K562 (cell line): Measurements from ENCODE around the gene CAPN5.

Experiments used
- CTCF ChIP-seq, 3 experiments: IDR thresholded peaks in 2 of 3; conservative IDR thresholded peaks in 1 of 3; 2 replicates each; pipeline ENCODE4 v1.5.1; 2011 to 2012; ENCODE audit warnings: low read length in 3 of 3, mild to moderate bottlenecking in 3 of 3, control low read depth in 2 of 3, improper control_type of control experiment in 1 of 3, inconsistent platforms in 1 of 3, low read depth in 1 of 3, mixed read lengths in 1 of 3, moderate library complexity in 1 of 3; ENCODE audit not compliant: insufficient read depth in 2 of 3
- FIP1L1 ChIP-seq: fragments of 200-400 bp; formaldehyde crosslinking; IDR thresholded peaks from 2 replicates; pipeline ENCODE4 v1.6.1; 2018; ENCODE audit warnings: mild to moderate bottlenecking, low read depth, low read length; ENCODE audit not compliant: poor library complexity, severe bottlenecking
- JUNB ChIP-seq: fragments of 450-650 bp; formaldehyde crosslinking; conservative IDR thresholded peaks from 2 replicates; pipeline ENCODE4 v1.4.0; 2020; ENCODE audit warnings: mild to moderate bottlenecking
- PTTG1 ChIP-seq: fragments of 450-650 bp; IDR thresholded peaks from 2 replicates; pipeline ENCODE4 v1.6.1; 2016; ENCODE audit warnings: low read depth, mild to moderate bottlenecking, missing genetic modification characterization, missing compliant biosample characterization
- RUNX1 ChIP-seq: sonication (generic); IDR thresholded peaks from 2 replicates; pipeline ENCODE4 v1.6.1; 2016; ENCODE audit warnings: antibody characterized with exemption, low read depth
- SETDB1 ChIP-seq: IDR thresholded peaks from one replicate; pipeline ENCODE4 v1.6.1; 2012; ENCODE audit warnings: low read length, control low read depth, inconsistent platforms
- SMAD4 ChIP-seq: fragments of 250-450 bp; sonication (Bioruptor Pico); conservative IDR thresholded peaks from 2 replicates; pipeline ENCODE4 v1.8.0; 2021; ENCODE audit warnings: inconsistent platforms, mild to moderate bottlenecking, moderate library complexity
- ZNF12 ChIP-seq: sonication (generic); formaldehyde crosslinking; IDR thresholded peaks from 2 replicates; pipeline ENCODE4 v1.4.0; 2020; ENCODE audit warnings: mild to moderate bottlenecking, missing genetic modification reagents
- ZZZ3 ChIP-seq: fragments of 450-650 bp; IDR thresholded peaks from 2 replicates; pipeline ENCODE4 v1.6.1; 2016; ENCODE audit warnings: antibody characterized with exemption, mild to moderate bottlenecking, moderate library complexity
- TF ChIP-seq, protein P1 (sequence below), 3 experiments: fragments of 200-800 bp in 1 of 3; sonication (Bioruptor generic) in 1 of 3; sonication (generic) in 1 of 3; formaldehyde crosslinking in 1 of 3; IDR thresholded peaks; 2 replicates each; pipeline versions ENCODE4 v1.6.1 to v1.8.0; 2016 to 2022; ENCODE audit warnings: mild to moderate bottlenecking in 2 of 3, missing compliant biosample characterization in 2 of 3, missing genetic modification characterization in 2 of 3, missing genetic modification reagents in 1 of 3
- TF ChIP-seq, protein P2 (sequence below): sonication (generic); formaldehyde crosslinking; IDR thresholded peaks from 2 replicates; pipeline ENCODE4 v1.8.0; 2022; ENCODE audit warnings: missing genetic modification reagents, mild to moderate bottlenecking, borderline replicate concordance
- TF ChIP-seq, protein P3 (sequence below), 2 experiments: IDR thresholded peaks; 2 replicates each; pipeline ENCODE4 v1.6.1; 2011; ENCODE audit warnings: borderline replicate concordance in 1 of 2, control low read depth in 1 of 2, low read depth in 1 of 2, low read length in 1 of 2, mild to moderate bottlenecking in 1 of 2, mixed read lengths in 1 of 2, moderate library complexity in 1 of 2; ENCODE audit not compliant: insufficient read depth in 1 of 2, insufficient read length in 1 of 2, poor library complexity in 1 of 2, severe bottlenecking in 1 of 2; ENCODE audit errors: extremely low read depth in 1 of 2
- TF ChIP-seq, protein P4 (sequence below): fragments of 250-450 bp; sonication (Bioruptor Pico); IDR thresholded peaks from 2 replicates; pipeline ENCODE4 v1.5.0; 2021; ENCODE audit warnings: mild to moderate bottlenecking, moderate library complexity

GRCh38 chr11:77125191-77125590, 58.4 kb downstream of the CAPN5 start:
- TF ChIP-seq ZZZ3 (no peak), CTCF (IDR thresholded peaks at IDR 0.05 in 2 of 3, conservative IDR thresholded peaks at IDR 0.05 in 1 of 3; ENCODE audit: insufficient read depth in 2 of 3, low read depth in 1 of 3, low read length in 3 of 3) (no peak), PTTG1 (tag) (no peak), RUNX1 (no peak), JUNB (CRISPR knock-in tag) (no peak), SMAD4 (CRISPR knock-in tag) (no peak), FIP1L1 (no peak), SETDB1 (no peak), ZNF12 (CRISPR knock-in tag) (no peak)
- TF ChIP-seq, protein P1, sequence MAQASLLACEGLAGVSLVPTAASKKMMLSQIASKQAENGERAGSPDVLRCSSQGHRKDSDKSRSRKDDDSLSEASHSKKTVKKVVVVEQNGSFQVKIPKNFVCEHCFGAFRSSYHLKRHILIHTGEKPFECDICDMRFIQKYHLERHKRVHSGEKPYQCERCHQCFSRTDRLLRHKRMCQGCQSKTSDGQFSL (CRISPR knock-in tag; IDR thresholded peaks at IDR 0.05) = no peak
- TF ChIP-seq, protein P1 (tag; IDR thresholded peaks at IDR 0.05) = no peak
- TF ChIP-seq, protein P2, sequence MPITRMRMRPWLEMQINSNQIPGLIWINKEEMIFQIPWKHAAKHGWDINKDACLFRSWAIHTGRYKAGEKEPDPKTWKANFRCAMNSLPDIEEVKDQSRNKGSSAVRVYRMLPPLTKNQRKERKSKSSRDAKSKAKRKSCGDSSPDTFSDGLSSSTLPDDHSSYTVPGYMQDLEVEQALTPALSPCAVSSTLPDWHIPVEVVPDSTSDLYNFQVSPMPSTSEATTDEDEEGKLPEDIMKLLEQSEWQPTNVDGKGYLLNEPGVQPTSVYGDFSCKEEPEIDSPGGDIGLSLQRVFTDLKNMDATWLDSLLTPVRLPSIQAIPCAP (CRISPR knock-in tag) = no peak
- TF ChIP-seq, protein P3, sequence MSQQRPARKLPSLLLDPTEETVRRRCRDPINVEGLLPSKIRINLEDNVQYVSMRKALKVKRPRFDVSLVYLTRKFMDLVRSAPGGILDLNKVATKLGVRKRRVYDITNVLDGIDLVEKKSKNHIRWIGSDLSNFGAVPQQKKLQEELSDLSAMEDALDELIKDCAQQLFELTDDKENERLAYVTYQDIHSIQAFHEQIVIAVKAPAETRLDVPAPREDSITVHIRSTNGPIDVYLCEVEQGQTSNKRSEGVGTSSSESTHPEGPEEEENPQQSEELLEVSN (IDR thresholded peaks at IDR 0.05; ENCODE audit: borderline replicate concordance in 1 of 2, extremely low read depth in 1 of 2, insufficient read depth in 1 of 2, insufficient read length in 1 of 2, low read depth in 1 of 2, low read length in 1 of 2, poor library complexity in 1 of 2, severe bottlenecking in 1 of 2) = no peak
- TF ChIP-seq, protein P4, sequence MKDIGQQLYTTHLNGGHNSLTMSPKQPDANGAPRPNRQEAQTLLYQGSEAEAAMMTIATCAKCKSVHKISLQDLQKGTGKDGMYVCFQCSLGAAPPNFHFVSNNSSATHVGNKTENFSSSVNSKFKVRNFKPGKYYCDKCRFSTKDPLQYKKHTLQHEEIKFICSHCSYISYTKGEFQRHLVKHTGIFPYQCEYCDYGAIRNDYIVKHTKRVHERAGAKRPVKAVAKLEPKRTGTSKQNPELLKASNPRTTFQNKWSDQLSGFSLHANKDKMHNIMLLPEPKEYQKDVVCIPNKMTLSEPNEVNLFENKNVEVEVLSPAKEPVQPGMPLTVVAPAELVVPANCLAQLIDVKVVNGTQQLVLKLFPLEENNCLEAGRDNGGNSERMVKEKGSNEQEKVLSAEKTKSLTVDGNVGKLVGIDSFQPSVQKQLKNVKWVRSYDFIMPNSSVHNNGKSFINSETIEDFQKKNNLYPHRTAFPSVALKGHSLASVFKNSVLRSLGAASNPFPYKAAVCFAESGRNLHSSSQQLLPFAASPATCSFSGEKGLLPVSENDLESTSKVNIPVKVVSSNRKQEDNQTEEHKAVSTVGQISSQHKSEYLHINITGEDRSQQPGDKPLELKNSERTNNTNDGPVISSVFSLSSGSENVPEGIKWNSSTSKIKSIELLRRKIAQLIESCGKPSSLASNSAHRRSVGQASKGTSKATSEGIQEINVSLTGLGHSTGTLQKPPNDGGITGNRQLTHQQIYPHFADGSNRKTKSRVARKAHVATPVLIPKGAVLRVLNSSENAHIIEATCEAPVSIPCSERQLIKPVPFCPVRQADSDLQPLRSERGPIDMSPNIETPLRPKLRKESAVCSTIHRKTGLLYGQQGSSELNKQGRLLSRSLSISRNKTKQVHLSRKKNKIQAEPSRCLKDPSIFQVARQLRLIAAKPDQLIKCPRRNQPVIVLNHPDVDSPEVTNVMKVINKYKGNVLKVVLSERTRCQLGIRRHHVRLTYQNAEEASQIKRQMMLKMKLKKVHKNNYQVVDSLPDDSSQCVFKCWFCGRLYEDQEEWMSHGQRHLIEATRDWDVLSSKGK = no peak
